ENCODE results near the gene MSMP.

The MSMP gene

DNA sequence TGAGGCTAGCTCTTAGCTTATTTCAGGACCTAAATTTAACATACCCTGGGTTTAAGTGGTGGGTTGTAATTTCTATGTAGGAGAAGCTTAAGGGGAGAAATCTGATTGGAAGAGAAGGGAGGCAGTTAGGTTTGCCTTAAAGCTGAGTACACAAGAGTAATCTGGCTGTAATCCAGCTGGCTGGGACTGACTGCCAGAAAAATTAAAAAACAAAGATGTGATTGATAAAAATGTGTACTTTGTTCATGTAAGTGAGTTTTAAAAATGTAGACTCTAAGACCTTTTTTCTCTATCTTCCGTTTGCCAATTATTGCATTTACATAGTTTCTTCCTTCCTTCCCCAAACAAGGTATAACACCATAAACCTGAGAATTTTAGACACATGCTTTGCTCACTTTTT lies 17.5 kb upstream of the MSMP start:
- no peak for DNase-seq (ENCODE audit: low read depth, low spot score)

DNA sequence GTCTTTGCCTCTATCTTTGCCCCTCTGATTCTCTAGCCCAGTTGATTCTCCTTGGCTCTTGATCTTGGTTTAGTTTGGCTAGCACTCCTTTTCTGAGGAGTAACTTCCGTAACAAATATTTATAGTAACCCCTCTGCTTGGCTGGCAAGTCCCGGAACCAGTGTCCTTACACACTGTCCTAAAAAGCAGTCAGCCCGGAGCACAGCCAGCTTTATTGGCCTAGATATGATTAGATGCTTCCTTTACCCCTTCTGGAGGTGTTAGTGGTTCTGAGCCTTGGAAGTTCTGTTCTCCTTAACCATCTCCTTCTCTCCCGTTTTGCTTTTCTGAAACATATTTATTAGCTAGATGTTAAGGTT lies 17.0 kb upstream of the MSMP start:
- DNase-seq (ENCODE audit: low read depth, low spot score), result no peak

DNA sequence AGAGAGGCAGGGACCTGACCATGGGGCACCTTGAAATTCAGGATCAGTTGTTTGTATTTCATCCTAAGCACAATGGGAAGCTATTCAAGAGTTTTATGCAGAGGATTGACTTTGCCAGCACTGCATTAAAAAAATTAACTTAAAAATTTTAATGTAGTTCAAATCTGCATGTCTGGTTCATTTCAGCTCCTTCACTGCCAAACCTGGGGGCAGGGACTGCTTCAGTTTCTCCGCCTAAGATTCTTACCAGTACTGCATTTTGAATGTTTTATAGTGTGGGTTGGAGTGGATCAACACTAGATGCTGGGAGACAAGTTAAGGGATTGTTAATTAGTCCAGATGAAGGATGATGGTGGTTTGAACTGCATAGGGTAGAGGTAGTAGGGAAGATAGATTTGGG lies 15.7 kb upstream of the MSMP start:
- no peak for DNase-seq (ENCODE audit: low read depth, low spot score)

DNA sequence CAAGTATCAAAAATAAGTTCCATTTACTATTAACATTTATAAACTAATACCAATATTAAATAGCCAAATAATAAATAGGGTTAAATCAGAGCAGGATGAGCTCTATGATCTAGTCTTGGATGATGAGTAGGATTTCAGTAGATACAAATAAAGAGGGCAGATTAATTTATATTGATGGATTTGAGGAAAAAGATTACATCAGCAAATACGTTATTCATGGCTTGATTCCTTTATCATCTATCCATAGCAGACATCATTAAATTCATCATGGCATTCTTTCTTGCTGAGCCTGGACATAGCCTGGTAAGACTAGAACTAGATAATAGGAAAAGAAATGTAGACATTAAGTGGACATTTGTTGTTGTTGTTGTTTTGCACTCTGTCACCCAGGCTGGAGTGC lies 13.4 kb upstream of the MSMP start:
- no peak for DNase-seq (ENCODE audit: low read depth, low spot score)

DNA sequence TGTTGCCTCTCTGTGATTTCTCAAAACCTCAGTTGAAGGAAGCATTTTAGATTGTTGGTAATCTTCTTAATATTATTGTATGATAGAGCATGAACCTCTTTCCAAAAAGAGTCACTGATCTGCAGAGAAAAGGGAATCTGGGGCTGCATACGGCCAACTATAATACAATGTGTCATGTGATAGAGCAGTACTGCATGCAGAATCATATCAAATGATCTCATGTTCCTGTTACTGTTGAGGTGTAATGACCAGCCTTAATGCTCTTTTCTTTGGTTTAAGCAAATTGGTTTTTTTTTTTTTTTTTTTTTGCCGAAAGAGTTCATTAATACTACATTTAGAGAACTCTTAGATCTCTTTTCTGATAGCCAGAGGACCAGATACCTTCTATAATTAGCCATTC lies 12.9 kb upstream of the MSMP start:
- DNase-seq (ENCODE audit: low read depth, low spot score), result no peak

DNA sequence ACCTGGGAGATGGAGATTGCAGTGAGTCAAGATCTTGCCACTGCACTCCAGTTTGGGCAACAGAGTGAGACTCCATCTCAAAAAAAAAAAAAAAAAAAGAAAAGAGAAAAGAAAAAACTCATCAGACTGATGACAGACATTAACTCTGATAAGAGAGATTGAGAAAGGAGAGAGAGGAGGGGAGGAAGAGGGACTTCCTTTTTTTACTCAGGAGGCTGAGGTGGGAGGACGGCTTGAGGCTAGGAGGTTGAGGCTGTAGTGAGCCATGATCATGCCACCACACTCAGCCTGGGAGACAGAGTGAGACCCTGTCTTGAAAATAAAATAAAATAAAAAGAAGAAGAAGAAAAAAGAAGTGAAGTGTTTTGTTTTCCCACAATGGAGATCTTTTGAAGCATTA lies 9.7 kb upstream of the MSMP start:
- DNase-seq (ENCODE audit: low read depth, low spot score), result no peak

DNA sequence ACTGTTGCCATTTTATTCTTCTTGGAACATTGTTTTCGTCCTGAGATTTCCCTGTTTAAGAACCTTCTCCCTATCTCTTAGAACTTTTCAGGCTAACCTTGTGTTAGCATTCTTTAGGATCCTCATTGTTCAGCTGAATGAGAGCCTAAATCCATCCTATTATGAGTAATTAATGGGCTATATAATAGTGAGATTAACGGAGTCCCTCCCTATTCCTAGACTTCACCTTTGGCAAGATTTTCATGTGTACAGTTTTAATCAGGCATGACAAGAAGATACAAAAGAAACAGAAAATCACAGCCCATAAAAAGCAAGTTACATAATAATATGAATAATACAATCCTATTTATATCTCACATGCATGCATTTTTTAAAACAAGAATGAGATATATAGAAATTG lies 9.1 kb upstream of the MSMP start:
- no peak for DNase-seq (ENCODE audit: low read depth, low spot score)

DNA sequence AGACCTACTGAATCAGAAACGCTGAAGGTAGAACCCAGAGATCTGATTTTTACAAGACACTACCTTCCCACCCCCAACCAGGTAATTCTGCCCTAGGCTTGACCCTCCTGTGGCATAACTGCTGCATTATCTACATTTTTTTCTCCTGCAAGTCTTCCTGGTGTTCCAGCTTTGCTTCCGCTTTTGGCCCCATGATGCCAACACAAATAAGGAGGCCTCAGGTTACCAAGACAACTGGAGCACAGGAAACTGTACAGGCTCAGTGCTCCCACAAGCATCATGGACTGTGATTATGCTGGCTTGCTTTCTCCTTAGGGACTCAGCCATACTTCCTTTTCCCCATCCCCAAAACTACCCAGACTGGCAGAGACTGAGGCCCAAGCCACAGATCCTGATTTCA lies 6.6 kb upstream of the MSMP start:
- DNase-seq (ENCODE audit: low read depth, low spot score), result no peak

DNA sequence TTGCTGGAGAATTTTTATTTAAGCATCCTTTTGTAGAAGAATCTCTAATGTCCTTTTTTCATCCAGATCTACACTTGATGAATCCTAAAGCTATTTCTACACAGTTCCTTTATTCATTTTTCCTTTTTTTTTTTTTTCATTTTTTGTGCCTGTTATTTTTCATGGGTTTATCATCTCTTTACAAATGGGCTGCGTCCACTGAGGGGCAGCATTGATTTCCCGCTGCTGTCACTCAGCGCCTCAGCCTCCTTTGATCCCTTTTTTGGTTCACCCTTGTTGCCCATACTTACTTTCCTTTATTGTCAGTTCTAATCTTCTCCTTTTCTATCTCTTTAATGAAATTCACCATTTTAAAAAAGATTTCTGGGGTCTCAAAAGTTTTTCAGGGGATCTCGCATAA lies 5.7 kb upstream of the MSMP start:
- no peak for DNase-seq (ENCODE audit: low read depth, low spot score)

DNA sequence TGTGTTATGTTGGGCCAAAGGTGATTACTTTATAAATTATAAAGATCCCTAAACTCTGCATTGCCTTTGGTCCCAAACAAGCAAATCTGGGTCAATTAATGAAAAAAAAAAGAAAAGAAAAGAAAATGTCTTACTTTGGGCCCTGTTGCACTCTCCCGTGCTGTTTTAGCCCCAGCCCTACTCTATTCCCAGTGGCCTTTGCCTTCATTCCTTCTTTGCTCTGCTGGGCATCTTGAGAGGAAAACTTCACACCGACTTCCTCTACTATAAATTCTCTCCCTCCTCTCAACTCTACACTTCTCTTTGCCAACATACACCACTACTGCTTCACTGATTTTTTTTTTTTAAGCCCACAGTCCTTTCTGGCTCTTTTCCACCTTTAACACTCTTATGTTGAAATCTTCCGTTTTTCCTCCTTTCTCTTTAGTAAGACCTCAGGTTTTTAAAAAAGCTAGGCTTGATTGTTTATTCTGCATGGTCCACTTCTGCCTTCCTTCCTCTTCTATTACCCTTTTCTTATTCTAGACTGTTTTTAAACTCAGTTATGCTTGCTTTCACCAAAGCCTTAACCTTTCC lies 4.5 kb upstream of the MSMP start:
- DNase-seq (ENCODE audit: low read depth, low spot score), result no peak

DNA sequence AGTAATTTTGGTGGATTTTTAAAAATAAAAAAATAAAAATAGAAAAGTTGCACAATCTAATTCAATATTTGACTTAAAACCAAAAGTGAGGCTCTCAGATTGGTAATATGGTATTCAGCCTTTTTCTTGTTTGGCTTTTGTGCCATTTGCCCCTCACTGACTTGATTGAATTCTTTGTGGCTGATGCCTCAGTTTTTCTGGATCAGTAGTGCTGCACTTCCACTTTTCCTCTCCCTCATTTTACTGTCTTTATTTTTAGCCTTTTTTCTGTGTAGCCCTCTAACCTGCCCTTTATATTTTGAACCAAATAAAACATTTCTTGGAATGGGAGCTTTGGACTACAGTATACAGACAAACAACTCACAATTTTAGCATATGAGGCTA lies 3.8 kb upstream of the MSMP start:
- no peak for DNase-seq (ENCODE audit: low read depth, low spot score)

DNA sequence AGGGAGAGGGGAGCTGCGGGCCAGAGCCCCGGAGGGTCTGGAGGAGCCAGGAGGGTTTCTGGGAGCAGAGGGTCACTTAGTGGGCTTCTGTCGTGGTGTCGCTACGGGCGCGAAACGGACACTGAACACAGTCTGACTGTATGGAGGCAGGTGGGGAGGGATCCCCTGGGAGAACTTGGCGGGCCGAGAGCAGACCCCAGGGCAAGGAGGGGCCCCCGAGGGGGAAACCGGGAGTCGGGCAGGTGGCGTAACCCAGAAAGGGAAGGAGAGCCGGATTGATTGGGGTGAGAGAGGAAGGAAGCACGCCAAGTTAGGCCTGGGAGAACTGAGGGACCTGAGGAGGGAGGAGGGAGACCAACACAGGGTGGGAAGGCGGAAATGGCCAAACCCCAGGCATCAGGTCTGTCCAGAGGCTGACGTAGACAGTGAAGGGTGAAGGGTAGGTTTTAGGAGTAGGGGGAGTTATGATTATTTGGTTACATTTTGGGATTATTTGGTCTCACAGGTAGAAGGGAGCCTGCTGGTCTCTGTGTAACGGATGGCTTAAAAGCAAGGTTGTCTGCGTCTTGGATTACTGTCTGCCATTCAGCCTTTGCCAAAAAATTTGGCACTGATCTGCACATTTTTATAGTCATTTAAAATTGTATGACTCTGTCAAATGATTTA lies 3.3 kb upstream of the MSMP start:
- DNase-seq (ENCODE audit: low read depth, low spot score), result no peak

DNA sequence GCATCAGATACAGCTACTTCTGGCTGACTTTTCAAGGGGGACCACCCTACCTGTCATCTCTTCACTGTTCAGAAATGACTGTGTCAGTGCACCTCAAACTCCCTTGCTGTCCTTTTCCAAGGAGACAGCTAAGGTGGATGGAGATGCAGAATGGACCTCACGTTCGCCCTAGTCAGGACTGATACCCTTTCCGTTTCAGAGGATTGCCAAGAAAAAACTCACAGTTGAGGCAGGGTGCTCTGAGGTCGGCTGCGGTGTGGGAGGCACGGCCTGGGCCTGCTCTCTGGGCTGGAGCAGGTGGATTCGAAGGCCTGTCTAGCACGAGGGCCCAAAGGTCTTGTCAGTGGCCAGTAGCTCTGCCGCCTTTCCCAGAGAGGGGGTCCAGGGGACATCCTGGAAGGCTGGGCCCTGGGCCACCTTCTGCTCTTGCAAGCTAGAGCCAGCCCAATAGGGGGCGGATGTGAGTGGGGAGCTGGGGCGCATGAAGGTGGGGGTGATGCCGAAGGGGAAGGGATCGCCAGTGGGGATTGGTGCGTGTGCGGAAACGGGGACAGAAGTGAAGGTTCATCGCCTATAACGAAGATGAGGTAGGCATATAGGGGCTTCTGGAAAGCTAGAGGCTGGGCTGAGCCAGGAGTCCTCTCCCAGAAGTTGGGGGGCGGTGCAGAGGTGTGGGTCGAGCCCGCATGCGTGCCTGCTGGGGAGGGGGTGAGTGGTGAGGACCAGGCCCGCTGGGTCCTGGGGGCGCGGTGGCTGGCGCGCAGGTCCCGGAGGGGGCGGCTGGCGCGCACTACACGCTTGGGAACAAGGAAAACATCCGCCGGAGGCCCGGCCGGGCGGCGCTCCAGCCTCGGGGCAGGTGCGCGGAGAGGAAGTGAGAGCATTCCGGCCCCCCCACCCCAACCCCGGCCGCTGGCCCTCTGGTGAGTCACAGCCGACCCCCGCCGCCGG lies 2.5 kb upstream of the MSMP start:
- no peak for DNase-seq (ENCODE audit: low read depth, low spot score)

DNA sequence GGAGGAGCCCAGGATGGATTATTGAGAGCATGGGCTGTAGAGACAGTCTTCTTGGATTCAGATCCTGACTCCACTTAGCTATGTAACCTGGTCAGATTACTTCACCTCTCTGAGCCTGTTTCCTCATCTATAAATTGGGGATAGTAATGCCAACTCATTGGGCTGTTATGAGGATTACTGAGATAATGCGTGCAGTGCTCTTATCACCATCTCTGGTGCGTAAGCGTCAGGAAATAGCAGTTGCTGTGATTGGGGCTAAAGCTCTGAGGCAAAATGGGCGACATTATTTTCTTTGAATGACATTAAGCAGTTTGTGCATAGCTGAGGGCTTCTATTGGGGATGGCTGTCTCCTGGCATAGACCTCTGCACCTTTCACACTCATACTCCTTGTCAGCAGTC lies 995 bp upstream of the MSMP start:
- DNase-seq (ENCODE audit: low read depth, low spot score), result no peak

DNA sequence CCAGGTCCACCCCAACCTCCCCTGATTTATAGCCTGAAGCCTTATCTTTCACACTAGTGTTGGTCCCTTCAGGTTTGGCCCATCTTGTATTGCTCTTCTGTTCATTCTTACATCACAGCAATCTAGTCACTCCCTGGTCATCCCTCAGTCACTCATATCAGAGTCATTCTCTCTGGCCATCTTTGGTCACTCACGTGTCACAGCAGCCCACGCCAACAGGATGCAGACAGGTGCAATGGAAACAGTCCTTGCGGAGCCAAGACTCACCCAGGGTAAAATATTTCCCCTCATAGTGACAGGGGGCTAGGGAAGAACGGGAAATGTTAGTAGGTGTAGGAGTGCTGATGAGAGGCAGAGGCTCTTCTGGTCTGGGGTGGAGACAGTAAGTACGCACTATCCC lies 610 bp downstream of the MSMP start:
- no peak for DNase-seq (ENCODE audit: low read depth, low spot score)

DNA sequence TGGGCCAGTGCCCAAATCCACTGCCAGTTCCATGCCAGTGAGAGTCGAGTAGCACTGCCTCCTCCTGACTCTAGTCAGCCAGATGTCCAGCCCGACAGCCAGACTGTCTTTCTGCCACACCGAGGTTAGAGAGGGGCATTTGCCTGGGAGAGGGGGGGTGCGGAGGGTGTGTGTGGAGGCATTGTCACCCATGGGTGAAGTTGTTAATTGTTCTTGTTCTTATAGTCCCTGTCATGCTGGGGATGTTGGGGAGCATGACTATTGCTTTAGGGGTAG lies 3.9 kb downstream of the MSMP start:
- no peak for DNase-seq (ENCODE audit: low read depth, low spot score)

DNA sequence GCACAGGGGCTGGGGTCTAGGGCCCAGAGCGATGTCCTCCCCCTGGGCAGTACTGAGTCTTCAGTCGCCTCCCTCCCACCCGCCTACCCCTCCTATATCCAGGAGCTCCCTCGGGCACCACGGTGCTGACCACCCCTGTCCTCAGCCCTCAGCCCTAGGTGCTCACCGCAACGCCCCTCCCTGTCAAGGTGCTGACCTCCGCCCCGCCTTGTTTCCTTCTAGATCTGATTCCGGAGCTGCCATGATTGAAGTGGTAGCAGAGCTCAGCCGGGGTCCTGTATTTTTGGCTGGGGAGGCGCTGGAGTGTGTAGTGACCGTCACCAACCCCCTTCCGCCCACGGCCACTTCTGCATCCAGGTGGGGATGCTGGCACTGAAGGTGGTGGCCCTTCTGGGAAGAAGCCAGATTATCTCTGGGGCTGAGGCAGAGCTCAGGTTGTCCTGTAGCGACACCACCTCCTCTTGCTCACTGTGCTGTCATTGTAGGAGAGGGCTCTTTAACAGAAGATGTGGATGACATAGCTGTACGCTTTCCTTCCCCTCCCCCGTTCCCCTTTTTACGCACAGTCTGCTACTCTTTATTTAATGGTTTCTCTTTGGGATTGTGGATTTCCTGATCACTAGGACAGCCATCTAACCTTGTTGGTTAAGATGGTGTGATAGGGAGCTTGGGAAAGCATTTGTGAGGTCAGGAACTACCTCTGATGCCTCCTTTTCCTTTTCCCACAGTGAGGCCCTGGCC lies 4.4 kb downstream of the MSMP start:
- no peak for DNase-seq (ENCODE audit: low read depth, low spot score)

DNA sequence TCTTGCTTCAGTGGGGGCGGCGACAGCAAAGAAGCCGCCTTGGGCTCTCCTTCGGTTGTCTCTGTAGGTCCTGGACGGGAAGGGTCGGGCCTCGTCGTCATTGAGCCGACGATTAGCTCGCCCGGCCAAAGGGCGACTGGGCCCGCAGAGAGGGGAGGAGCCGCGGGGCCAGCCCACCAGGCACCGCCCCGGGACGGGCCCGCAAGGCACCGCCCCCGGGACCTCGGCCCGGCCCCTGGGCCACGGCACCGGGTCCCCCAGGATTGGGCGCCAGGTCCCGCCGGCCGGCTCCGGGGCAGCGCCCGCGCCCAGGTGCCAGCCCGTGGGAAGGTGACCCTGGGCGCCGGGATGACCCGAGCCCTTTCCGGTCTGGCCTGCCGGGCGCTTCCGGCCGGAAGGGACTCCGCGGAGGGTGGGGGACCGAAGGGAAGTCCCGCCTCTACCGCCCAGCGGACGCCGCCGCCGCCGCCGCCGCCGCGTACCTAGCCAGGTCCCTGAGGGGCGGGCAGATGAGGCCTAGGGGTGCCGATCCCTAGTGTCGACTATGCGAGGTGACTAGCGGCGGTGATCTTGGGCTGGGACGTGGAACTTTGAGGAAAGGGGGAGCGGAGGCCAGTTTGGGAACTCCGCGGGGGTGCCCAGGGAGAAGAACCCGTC lies 5.1 kb downstream of the MSMP start, which contains the start of the genes GBA2 and RGP1:
Gene GBA2, minus strand, starts transcription at position 371 of the 657 bp plus-strand sequence. CDS start 524 bp downstream, outside the sequence.
Gene RGP1, plus strand, starts transcription at position 430 of the 657 bp plus-strand sequence. CDS start 469 bp downstream, outside the sequence.
- DNase-seq (ENCODE audit: low read depth, low spot score), result no peak

DNA sequence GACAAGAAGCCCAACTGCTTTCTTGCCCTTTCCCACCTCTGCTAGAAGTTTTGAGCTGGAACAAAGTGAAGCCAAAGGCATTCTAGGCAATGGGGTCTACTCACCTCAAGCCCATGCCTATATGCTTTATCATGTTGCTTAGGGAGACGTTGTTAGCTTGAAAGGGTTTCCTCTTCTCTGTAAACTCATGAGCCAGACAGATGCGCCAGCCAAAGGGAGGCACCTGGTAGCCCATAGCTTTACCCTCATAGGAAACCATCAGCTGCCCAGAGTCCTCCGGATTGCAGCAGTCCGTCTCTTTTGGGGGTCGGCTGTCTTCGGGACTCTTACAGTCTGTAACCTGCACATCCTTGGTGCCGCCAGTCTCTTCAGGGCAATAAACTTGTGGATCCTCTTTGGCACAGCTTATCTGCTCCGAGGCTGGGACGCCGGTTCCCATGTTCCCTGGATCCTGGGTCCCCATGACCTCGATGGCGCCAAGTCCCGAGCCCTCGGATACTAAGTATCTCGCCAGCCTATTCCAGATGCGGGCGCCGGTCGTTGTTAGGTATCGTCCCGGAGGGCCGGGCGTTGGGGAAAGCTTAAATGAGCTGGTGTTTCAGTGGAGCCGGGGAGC lies 5.7 kb downstream of the MSMP start:
- DNase-seq (ENCODE audit: low read depth, low spot score), result no peak

DNA sequence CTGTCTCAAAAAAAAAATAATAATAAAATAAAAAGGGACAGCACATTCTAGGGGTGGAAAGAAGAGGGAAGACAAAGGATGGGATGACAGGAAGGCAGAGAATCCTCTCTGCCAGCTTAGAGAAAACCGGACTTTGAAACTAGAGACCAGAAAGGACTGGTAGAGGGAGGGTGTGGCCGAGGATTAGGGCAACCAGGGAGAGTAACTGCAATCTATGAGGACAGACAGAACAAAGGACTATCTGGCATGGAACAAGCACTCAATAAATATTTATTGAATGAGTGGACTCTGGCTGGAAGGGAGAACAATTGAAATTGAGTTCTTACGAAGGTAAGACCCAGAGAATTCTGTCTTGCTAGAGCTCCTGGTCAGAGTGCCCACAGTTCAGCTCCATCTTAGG lies 7.5 kb downstream of the MSMP start:
- DNase-seq (ENCODE audit: low read depth, low spot score), result no peak

DNA sequence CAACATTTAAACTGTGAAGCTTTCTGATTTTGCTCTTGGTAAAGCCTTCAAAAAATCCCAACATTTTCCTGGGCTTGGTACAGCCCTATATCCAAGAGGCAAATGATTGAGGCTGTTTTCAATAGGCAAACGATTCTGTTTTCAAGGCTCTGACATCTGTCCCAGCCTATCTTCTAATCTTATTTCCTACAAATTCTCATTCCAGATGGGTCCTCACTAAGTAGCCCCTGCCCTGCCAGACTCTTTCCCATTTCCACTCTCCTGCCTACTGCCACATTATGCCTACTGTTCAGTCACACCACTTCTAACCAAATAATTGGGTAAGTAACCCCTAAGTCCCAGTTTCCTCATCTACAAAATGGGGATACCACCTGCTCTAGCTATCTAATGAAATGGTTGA lies 8.5 kb downstream of the MSMP start:
- no peak for DNase-seq (ENCODE audit: low read depth, low spot score)
